Lower leg skin (tissue), 3 donors: Measurements from ENCODE around the gene KRT16.

Experiments
- CTCF ChIP-seq, 3 donors: fragments of 450-650 bp; IDR thresholded peaks; one replicate each; pipeline ENCODE4 v1.5.1; 2016; ENCODE audit warnings: antibody characterized with exemption in 3 of 3, mild to moderate bottlenecking in 3 of 3, moderate library complexity in 2 of 3
- POLR2A ChIP-seq, 2 donors: fragments of 450-650 bp; IDR thresholded peaks; one replicate each; pipeline ENCODE4 v1.6.1; 2016 to 2017; ENCODE audit warnings: antibody characterized with exemption in 2 of 2, mild to moderate bottlenecking in 1 of 2, moderate library complexity in 1 of 2

DNA sequence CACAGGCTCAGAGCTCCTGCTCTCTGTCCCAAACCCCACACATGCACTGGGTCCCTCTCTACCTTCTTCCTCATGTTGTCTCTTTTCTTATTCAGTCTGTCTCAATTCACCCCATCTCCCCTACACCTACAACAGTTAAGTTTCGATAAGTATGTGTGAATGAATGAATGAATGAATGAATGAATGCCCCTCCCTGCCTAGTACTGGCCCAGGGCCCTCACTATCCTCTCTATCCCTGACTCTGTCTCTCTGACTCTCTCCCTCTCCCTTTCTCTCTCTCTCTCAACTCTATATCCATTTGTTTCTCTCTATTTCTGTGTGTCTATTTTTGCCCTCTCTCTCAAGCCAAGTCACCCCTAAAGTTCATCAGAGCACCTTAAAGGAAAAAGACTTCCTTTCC is 34.0 kb downstream of the KRT16 start:
- TF ChIP-seq POLR2A (IDR thresholded peaks at IDR 0.05) (no peak), CTCF (IDR thresholded peaks at IDR 0.05) (no peak)
